Left colon (tissue), 2 donors: ENCODE results near the gene PODXL. TPM values are rescaled to one million over a fixed set of nuclear protein-coding genes. Genes with fewer than 3 reads are reported as not detected.
"Not testable (repeated sequence)": the region's sequence is repeated elsewhere in the genome, so short reads cannot be mapped to it uniquely, and the experiment has no call there.

ENCODE experiments used
- ATAC-seq: fragments of 200-7000 bp; cut with Tn5 transposase; one replicate; pipeline ENCODE4 v1.9.1; 2020; ENCODE audit warnings: mild to moderate bottlenecking, moderate library complexity
- DNase-seq, 2 donors: peaks; one replicate each; pipeline ENCODE4 v3.0.0-alpha.2; 2020
- intact Hi-C, 2 donors: fragments of 100-400 bp; cut with DNase I in 1 of 2; cut with micrococcal nuclease in 1 of 2; formaldehyde crosslinking; loops; one replicate each; pipeline versions ENCODE4 v1.11.2 to v1.14.0; 2022; cut with DNase I, micrococcal nuclease
- total RNA-seq, 2 donors: library from RNA; stranded (reverse); fragmentation: NEBNext Ultra II Directional; extraction: Animal tissue kit (Norgen Biotek cat#: 25700); gene quantifications; one replicate each; pipeline ENCODE4 v1.2.1, GENCODE V29; 2021
- donor health status: DM: no; HTN: no; CAD: no.
- donor health status: DM: yes; HTN: yes; CAD: no.

PODXL gene
- total RNA-seq, 2 donors from 2014 or later = 9.2 to 13.7 TPM

- DNase-seq (no peak), ATAC-seq (peak; percentile 75)
- intact Hi-C loops = no loop called here
Measured at GRCh38 chr7:131480384-131481315, 75.8 kb downstream of the PODXL start.

GRCh38 chr7:131476740-131477139, 79.7 kb downstream of the PODXL start:
- DNase-seq (no peak), ATAC-seq (no peak)
- intact Hi-C loops = no loop called here

GRCh38 chr7:131471250-131472004, 85.0 kb downstream of the PODXL start:
- ATAC-seq (no peak), DNase-seq (no peak)
- intact Hi-C loops = no loop called here

GRCh38 chr7:131467788-131468187, 88.6 kb downstream of the PODXL start:
- intact Hi-C loops = no loop called here
- ATAC-seq (no peak), DNase-seq (no peak)

GRCh38 chr7:131466735-131467365, 89.6 kb downstream of the PODXL start:
- DNase-seq = no peak
- no peak for ATAC-seq
- intact Hi-C loops = no loop called here

GRCh38 chr7:131462715-131463114, 93.7 kb downstream of the PODXL start:
- ATAC-seq, intact Hi-C loops, DNase-seq: not testable (repeated sequence)

- intact Hi-C loops = no loop called here
- no peak for DNase-seq
- ATAC-seq = no peak
Measured at GRCh38 chr7:131462059-131462458, 94.4 kb downstream of the PODXL start.

- DNase-seq (no peak), ATAC-seq (no peak)
- intact Hi-C loops = no loop called here
Measured at GRCh38 chr7:131459256-131459655, 97.2 kb downstream of the PODXL start.

GRCh38 chr7:131456338-131456737, 100.1 kb downstream of the PODXL start:
- no peak for ATAC-seq
- DNase-seq = no peak
- intact Hi-C loops = no loop called here

GRCh38 chr7:131455546-131455945, 100.9 kb downstream of the PODXL start:
- DNase-seq = no peak
- intact Hi-C loops = no loop called here
- no peak for ATAC-seq

GRCh38 chr7:131455001-131455400, 101.4 kb downstream of the PODXL start:
- intact Hi-C loops = no loop called here
- DNase-seq (no peak), ATAC-seq (no peak)

GRCh38 chr7:131454498-131454897, 101.9 kb downstream of the PODXL start:
- intact Hi-C loops = no loop called here
- no peak for ATAC-seq

More at GRCh38 chr7:131454498-131454897, 101.9 kb downstream of the PODXL start:
- no peak for DNase-seq

Other genes with a start within 250 kb of the PODXL start
- 10 to 100 TPM; 38.7 to 57.7 TPM for gene MKLN1, start 228.8 kb downstream of the PODXL start, total RNA-seq